Thymus (tissue), 11 donors: ENCODE results near the gene NOVA1. TPM values are rescaled to one million over a fixed set of nuclear protein-coding genes. Genes with fewer than 3 reads are reported as not detected.

ENCODE experiments used
- DNase-seq, 9 donors: peaks; one replicate each; pipeline ENCODE4 v3.0.0-alpha.2; 2013; ENCODE audit warnings: low spot score in 9 of 9, low read depth in 6 of 9, missing footprints in 1 of 9
- H3K27ac ChIP-seq, 2 donors: one replicate each; pipeline ENCODE4 v1.5.1; 2013; ENCODE audit warnings: control low read depth in 1 of 2, low read depth in 1 of 2, low read length in 1 of 2, mild to moderate bottlenecking in 1 of 2, moderate library complexity in 1 of 2
- H3K27me3 ChIP-seq, 2 donors: one replicate each; pipeline ENCODE4 v1.5.1; 2013; ENCODE audit warnings: low read length in 1 of 2; ENCODE audit not compliant: control insufficient read depth in 2 of 2, insufficient read depth in 1 of 2
- H3K36me3 ChIP-seq, 2 donors: one replicate each; pipeline ENCODE4 v1.5.1; 2013; ENCODE audit warnings: low read length in 1 of 2, mild to moderate bottlenecking in 1 of 2, moderate library complexity in 1 of 2; ENCODE audit not compliant: control insufficient read depth in 2 of 2, insufficient read depth in 2 of 2
- H3K4me1 ChIP-seq, 2 donors: one replicate each; pipeline ENCODE4 v1.5.1; 2013; ENCODE audit warnings: low read length in 2 of 2; ENCODE audit not compliant: control insufficient read depth in 2 of 2, insufficient read depth in 2 of 2
- H3K4me3 ChIP-seq, 2 donors: one replicate each; pipeline ENCODE4 v1.5.1; 2013; ENCODE audit warnings: low read length in 2 of 2, control low read depth in 1 of 2, mild to moderate bottlenecking in 1 of 2
- H3K9me3 ChIP-seq, 2 donors: one replicate each; pipeline ENCODE4 v1.5.1; 2013; ENCODE audit warnings: low read length in 1 of 2, mild to moderate bottlenecking in 1 of 2; ENCODE audit not compliant: control insufficient read depth in 2 of 2, insufficient read depth in 1 of 2
- WGBS: extraction: QIAGEN DNeasy Blood & Tissue Kit; methylation state at CpG from one replicate; pipeline ENCODE4 v1.1.7; 2013; 5-methylcytosine and 5-hydroxymethylcytosine counted together
- polyA plus RNA-seq: library from polyadenylated mRNA; stranded (reverse); fragments of 200-250 nt; gene quantifications from one replicate; pipeline ENCODE4 v1.2.3, GENCODE V29; 2013
- total RNA-seq: library from RNA; stranded (reverse); fragments of 120-200 nt; gene quantifications from one replicate; pipeline ENCODE4 v1.2.4, GENCODE V29; 2013
- donor health status: healthy.

The NOVA1 gene
- total and polyA plus RNA-seq, 2 donors = 0.94 to 2.0 TPM

DNA sequence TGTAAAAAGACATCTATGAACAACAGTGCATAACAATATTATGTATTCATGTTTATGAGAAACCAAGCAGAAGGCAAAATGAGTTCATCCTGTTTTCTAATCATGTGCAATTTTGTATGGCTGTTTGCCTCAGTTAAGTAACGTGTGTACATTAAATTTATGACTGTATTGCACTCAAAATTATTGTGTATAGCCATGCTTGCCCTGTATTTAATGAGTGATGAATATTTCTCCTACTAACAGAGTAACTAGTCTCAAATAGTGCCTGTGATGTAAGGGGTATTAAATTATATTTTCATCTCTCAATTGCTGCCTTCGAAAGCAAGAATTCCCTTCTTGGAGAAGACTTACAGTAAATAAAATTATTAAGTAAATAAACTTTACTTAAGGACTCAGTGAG is 154.2 kb downstream of the NOVA1 start:
- 90% methylated on average over 2 of the region's 2 CpGs for WGBS
- H3K36me3 ChIP-seq = no peaks in the 10 kb centered on the region
- DNase-seq = no peak
- no peak overlapping the region for H3K4me3 ChIP-seq
- no peaks in the 10 kb centered on the region for H3K9me3 ChIP-seq
- no peak overlapping the region for H3K27ac ChIP-seq
- no peaks in the 10 kb centered on the region for H3K27me3 ChIP-seq
- no peaks in the 10 kb centered on the region for H3K4me1 ChIP-seq

DNA sequence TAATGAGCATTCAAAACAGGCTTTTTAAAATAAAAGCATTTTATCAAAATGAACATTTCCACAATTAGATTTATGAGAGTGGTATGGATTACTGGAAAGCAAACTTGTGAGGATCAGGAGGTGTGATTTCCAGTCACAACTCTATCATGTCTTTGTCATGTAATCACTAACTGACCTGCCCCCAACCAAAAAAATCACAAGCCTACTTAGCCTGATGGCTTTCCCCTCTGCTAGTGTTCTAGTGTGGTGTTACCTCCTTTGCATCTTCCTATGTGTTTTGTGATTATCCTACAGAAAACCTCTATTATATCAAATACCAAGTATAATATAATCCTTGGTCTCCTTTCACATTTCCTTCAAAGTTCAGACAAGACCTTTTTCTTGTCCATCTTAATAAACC is 168.6 kb downstream of the NOVA1 start:
- Histone ChIP-seq H3K4me3 (no peak overlapping the region), H3K4me1 (no peaks in the 10 kb centered on the region)

GRCh38 chr14:26427097-26427496 is 170.7 kb downstream of the NOVA1 start:
- Histone ChIP-seq H3K27me3 (no peaks in the 10 kb centered on the region), H3K36me3 (no peaks in the 10 kb centered on the region), H3K9me3 (no peaks in the 10 kb centered on the region), H3K27ac (no peak overlapping the region), H3K4me1 (no peaks in the 10 kb centered on the region), H3K4me3 (no peak overlapping the region)
- DNase-seq = no peak
- 80% methylated on average over 5 of the region's 5 CpGs for WGBS

More for the DNA sequence above, 168.6 kb downstream of the NOVA1 start:
- DNase-seq = no peak
- Histone ChIP-seq H3K27ac (no peak overlapping the region), H3K27me3 (no peaks in the 10 kb centered on the region), H3K36me3 (no peaks in the 10 kb centered on the region), H3K9me3 (no peaks in the 10 kb centered on the region)

GRCh38 chr14:26424537-26424936 is 173.3 kb downstream of the NOVA1 start:
- Histone ChIP-seq H3K27ac (no peak overlapping the region), H3K4me3 (no peak overlapping the region), H3K36me3 (no peaks in the 10 kb centered on the region), H3K9me3 (no peaks in the 10 kb centered on the region), H3K4me1 (no peaks in the 10 kb centered on the region), H3K27me3 (no peaks in the 10 kb centered on the region)
- DNase-seq = no peak
- WGBS = 59% methylated on average over 2 of the region's 2 CpGs

GRCh38 chr14:26415618-26416123 is 182.2 kb downstream of the NOVA1 start:
- 85% methylated on average over 7 of the region's 7 CpGs for WGBS
- Histone ChIP-seq H3K4me1 (no peaks in the 10 kb centered on the region), H3K9me3 (no peaks in the 10 kb centered on the region), H3K4me3 (no peak overlapping the region), H3K36me3 (no peaks in the 10 kb centered on the region), H3K27ac (no peak overlapping the region), H3K27me3 (no peaks in the 10 kb centered on the region)
- DNase-seq = no peak

GRCh38 chr14:26414926-26415325 is 182.9 kb downstream of the NOVA1 start:
- DNase-seq = no peak
- H3K4me3 ChIP-seq = no peak overlapping the region
- no peaks in the 10 kb centered on the region for H3K9me3 ChIP-seq
- no peaks in the 10 kb centered on the region for H3K4me1 ChIP-seq
- no peaks in the 10 kb centered on the region for H3K36me3 ChIP-seq
- no peaks in the 10 kb centered on the region for H3K27me3 ChIP-seq
- H3K27ac ChIP-seq = no peak overlapping the region

- no peak overlapping the region for H3K27ac ChIP-seq
- H3K4me3 ChIP-seq = no peak overlapping the region
- 82% methylated on average over 1 of the region's 1 CpG for WGBS
- H3K4me1 ChIP-seq = no peaks in the 10 kb centered on the region
- H3K36me3 ChIP-seq = no peaks in the 10 kb centered on the region
- H3K27me3 ChIP-seq = no peaks in the 10 kb centered on the region
- no peak for DNase-seq
- H3K9me3 ChIP-seq = no peaks in the 10 kb centered on the region
Measured at GRCh38 chr14:26414103-26414502, 183.7 kb downstream of the NOVA1 start.

GRCh38 chr14:26412421-26412820 is 185.4 kb downstream of the NOVA1 start:
- H3K4me1 ChIP-seq = no peaks in the 10 kb centered on the region
- H3K27me3 ChIP-seq = no peaks in the 10 kb centered on the region
- H3K4me3 ChIP-seq = no peak overlapping the region
- no peak overlapping the region for H3K27ac ChIP-seq
- DNase-seq = no peak
- H3K9me3 ChIP-seq = no peaks in the 10 kb centered on the region
- 89% methylated on average over 3 of the region's 3 CpGs for WGBS
- no peaks in the 10 kb centered on the region for H3K36me3 ChIP-seq

DNA sequence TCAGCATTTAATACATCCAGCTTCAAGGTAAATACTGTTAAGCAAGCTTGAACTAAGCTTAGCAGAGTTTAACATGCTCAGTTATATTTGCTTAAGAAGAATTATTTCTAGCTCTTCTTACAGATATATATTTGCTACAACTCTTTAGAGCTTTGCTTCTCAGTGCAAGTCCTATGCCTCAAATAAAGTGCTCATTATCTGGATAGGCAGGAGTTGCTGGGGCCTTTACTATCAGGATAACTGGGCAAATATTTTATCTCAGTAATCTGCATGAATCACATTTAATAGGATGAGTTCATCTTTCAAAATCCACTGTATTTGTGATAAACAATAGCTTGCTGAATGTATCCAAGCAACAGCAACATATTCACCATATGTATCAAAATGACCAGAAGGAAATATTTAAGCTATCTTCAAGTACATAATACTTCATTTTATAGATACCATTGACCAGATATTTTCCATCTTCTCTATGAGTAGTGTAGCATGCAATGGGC is 187.6 kb downstream of the NOVA1 start:
- Histone ChIP-seq H3K4me3 (no peak overlapping the region), H3K27me3 (no peaks in the 10 kb centered on the region), H3K4me1 (no peaks in the 10 kb centered on the region), H3K36me3 (no peaks in the 10 kb centered on the region), H3K9me3 (no peaks in the 10 kb centered on the region), H3K27ac (no peak overlapping the region)
- no peak for DNase-seq

DNA sequence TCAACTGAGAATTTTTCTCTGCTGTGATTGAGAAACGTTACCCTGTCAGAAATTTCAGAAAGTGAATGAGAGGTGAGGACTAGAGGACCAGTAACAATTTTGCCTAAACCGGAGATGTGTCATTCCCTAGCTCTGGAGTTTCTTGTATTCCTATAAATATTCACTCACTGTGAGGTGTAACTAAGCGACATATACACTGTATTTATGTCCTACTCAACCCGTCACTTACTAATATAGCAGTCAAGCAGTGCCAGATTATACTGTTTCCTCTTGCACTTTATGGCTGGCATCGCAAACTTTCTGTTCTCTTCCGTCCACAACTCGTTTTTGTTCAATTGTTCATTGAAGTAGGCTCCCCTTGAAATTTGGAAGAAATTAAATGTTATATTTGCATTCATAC is 192.9 kb downstream of the NOVA1 start:
- Histone ChIP-seq H3K27ac (no peak overlapping the region), H3K36me3 (no peaks in the 10 kb centered on the region), H3K9me3 (no peaks in the 10 kb centered on the region), H3K4me3 (no peak overlapping the region), H3K27me3 (no peaks in the 10 kb centered on the region), H3K4me1 (no peaks in the 10 kb centered on the region)
- WGBS = 87% methylated on average over 7 of the region's 7 CpGs
- DNase-seq = no peak
